Left colon (tissue), 2 donors: ENCODE results near the gene IMMT. TPM values are rescaled to one million over a fixed set of nuclear protein-coding genes. Genes with fewer than 3 reads are reported as not detected.
A peak's percentile ranks its signal among the peaks of the same experiment; 100 is the strongest.
"Not testable (repeated sequence)": the region's sequence is repeated elsewhere in the genome, so short reads cannot be mapped to it uniquely, and the experiment has no call there.

Source experiments
- ATAC-seq: fragments of 200-7000 bp; cut with Tn5 transposase; one replicate; pipeline ENCODE4 v1.9.1; 2020; ENCODE audit warnings: mild to moderate bottlenecking, moderate library complexity
- DNase-seq, 2 donors: peaks; one replicate each; pipeline ENCODE4 v3.0.0-alpha.2; 2020
- intact Hi-C, 2 donors: fragments of 100-400 bp; cut with DNase I in 1 of 2; cut with micrococcal nuclease in 1 of 2; formaldehyde crosslinking; loops; one replicate each; pipeline versions ENCODE4 v1.11.2 to v1.14.0; 2022; cut with DNase I, micrococcal nuclease
- long read RNA-seq: library from polyadenylated mRNA; unstranded; transcript quantifications from one replicate; pipeline ENCODE4 v2.0.0, GENCODE V29; 2021
- total RNA-seq, 2 donors: library from RNA; stranded (reverse); fragmentation: NEBNext Ultra II Directional; extraction: Animal tissue kit (Norgen Biotek cat#: 25700); gene quantifications; one replicate each; pipeline ENCODE4 v1.2.1, GENCODE V29; 2021
- donor health status: DM: no; HTN: no; CAD: no.
- donor health status: DM: yes; HTN: yes; CAD: no.

The IMMT gene
- 100 to 1,000 TPM; 107 to 137 TPM for total RNA-seq
- long read RNA-seq, partial matches to known transcripts = 6 of 16 reads
- long read RNA-seq, other reads (novel, unspliced or antisense) = 10 of 16 reads

GRCh38 chr2:86195055-86195807, at the start of gene IMMT:
IMMT (minus strand) TSS chr2:86195462; CDS start chr2:86195382, 80 bp downstream.
- intact Hi-C loops = no loop called here

GRCh38 chr2:86244781-86245180, 49.5 kb upstream of the IMMT start:
- ATAC-seq, DNase-seq, intact Hi-C loops: not testable (repeated sequence)

More at GRCh38 chr2:86195055-86195807, at the start of gene IMMT:
- DNase-seq (peak; percentile 96 to 98), ATAC-seq (peak; percentile 85)

GRCh38 chr2:86243950-86244733, 48.9 kb upstream of the IMMT start:
- intact Hi-C loops = no loop called here
- no peak for DNase-seq
- ATAC-seq = no peak

- intact Hi-C loops = no loop called here
- ATAC-seq (no peak), DNase-seq (no peak)
These were observed 48.0 kb upstream of the IMMT start for GRCh38 chr2:86243272-86243671.

- intact Hi-C loops = no loop called here
- no peak for DNase-seq
- ATAC-seq = no peak
These were observed 46.3 kb upstream of the IMMT start for GRCh38 chr2:86241611-86242010.

- DNase-seq (no peak), ATAC-seq (no peak)
- intact Hi-C loops = no loop called here
These were observed 45.0 kb upstream of the IMMT start for GRCh38 chr2:86240251-86240650.

- ATAC-seq (no peak), DNase-seq (no peak)
- intact Hi-C loops = no loop called here
These were observed 44.5 kb upstream of the IMMT start for GRCh38 chr2:86239745-86240144.

- no peak for DNase-seq
- intact Hi-C loops = no loop called here
- ATAC-seq = no peak
These were observed 44.1 kb upstream of the IMMT start for GRCh38 chr2:86239326-86239725.

- no peak for ATAC-seq
These were observed 43.1 kb upstream of the IMMT start for GRCh38 chr2:86238354-86238753.

GRCh38 chr2:86237172-86237571, 41.9 kb upstream of the IMMT start:
- ATAC-seq (no peak), DNase-seq (no peak)
- intact Hi-C loops = no loop called here

More at GRCh38 chr2:86238354-86238753, 43.1 kb upstream of the IMMT start:
- DNase-seq = no peak
- intact Hi-C loops = no loop called here

GRCh38 chr2:86235196-86235980, 40.1 kb upstream of the IMMT start:
- intact Hi-C loops = no loop called here
- ATAC-seq = no peak
- DNase-seq = no peak

GRCh38 chr2:86234563-86235131, 39.4 kb upstream of the IMMT start:
- DNase-seq (no peak), ATAC-seq (no peak)
- intact Hi-C loops = no loop called here

GRCh38 chr2:86233436-86233835, 38.2 kb upstream of the IMMT start:
- ATAC-seq = no peak
- intact Hi-C loops = no loop called here

GRCh38 chr2:86232910-86233309, 37.6 kb upstream of the IMMT start:
- ATAC-seq = no peak
- intact Hi-C loops = no loop called here
- no peak for DNase-seq

More at GRCh38 chr2:86233436-86233835, 38.2 kb upstream of the IMMT start:
- no peak for DNase-seq

- no peak for ATAC-seq
- DNase-seq = no peak
- intact Hi-C loops = no loop called here
These were observed 37.1 kb upstream of the IMMT start for GRCh38 chr2:86232373-86232784.

- DNase-seq = no peak
- ATAC-seq = no peak
- intact Hi-C loops = no loop called here
These were observed 36.6 kb upstream of the IMMT start for GRCh38 chr2:86231680-86232372.

- intact Hi-C loops = no loop called here
- ATAC-seq = no peak
- no peak for DNase-seq
These were observed 35.7 kb upstream of the IMMT start for GRCh38 chr2:86230961-86231360.

- DNase-seq = no peak
- ATAC-seq = peak; percentile 68
- intact Hi-C loops = no loop called here
These were observed 34.0 kb upstream of the IMMT start for GRCh38 chr2:86229221-86229620.
